ENCODE results near the gene TBL1XR1. TPM values are rescaled to one million over a fixed set of nuclear protein-coding genes. Genes with fewer than 3 reads are reported as not detected.

Gene TBL1XR1
- total and polyA plus RNA-seq, 2 of the 8 experiments (the other 6 are each of a cell fraction or from before 2014, with no cell fraction given): 28.1 to 147 TPM

DNA sequence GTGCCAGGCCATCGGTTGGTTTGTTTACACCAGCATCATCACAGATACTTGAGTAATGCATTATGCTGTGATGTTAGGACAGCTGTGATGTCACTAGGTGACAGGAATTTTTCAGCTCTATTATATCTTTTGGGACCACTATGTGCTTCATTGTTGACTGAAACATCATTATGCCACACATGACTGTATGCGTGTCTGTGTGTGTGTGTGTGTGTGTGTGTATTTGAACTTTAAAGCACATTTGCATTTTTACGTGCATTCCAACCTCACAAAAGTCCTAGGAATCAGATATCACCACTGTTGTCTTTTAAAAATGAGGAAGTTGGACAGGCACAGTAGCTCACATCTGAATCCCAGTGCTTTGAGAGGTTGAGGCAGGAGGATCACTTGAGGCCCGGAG, 223.0 kb downstream of the TBL1XR1 start:
- no peak for FAIRE-seq
- no peaks in the 10 kb centered on the region for H3K79me2 ChIP-seq (ENCODE audit: control insufficient read depth in 1 of 2, insufficient read depth in 2 of 2, low read length in 2 of 2)
- no peak overlapping the region for H4K5ac ChIP-seq (ENCODE audit: insufficient read length, low read depth, low read length)
- no peak overlapping the region for H2BK5ac ChIP-seq (ENCODE audit: low read depth, low read length)
- no peak overlapping the region for H3K4me3 ChIP-seq (ENCODE audit: extremely low read depth in 1 of 4, insufficient read depth in 2 of 4, low read depth in 3 of 4, low read length in 4 of 4)
- no peak overlapping the region for H3K14ac ChIP-seq (ENCODE audit: insufficient read length)
- no peaks in the 10 kb centered on the region for H3K79me1 ChIP-seq (ENCODE audit: low read depth, low read length)
- H3K23me2 ChIP-seq (ENCODE audit: low read depth, low read length): no peaks in the 10 kb centered on the region
- no peaks in the 10 kb centered on the region for H3K36me3 ChIP-seq (ENCODE audit: control insufficient read depth in 2 of 4, insufficient read depth in 4 of 4, low read length in 3 of 4)
- DNase-seq (ENCODE audit: low read depth in 1 of 2, low spot score in 2 of 2): no peak
- no peaks in the 10 kb centered on the region for H4K20me1 ChIP-seq (replicated peaks in 1 of 2; ENCODE audit: control insufficient read depth in 1 of 2, insufficient read depth in 2 of 2, low read length in 2 of 2)
- no peak overlapping the region for H3K56ac ChIP-seq (replicated peaks; ENCODE audit: insufficient read length, low read depth, low read length)
- H2BK15ac ChIP-seq (ENCODE audit: low read length): no peak overlapping the region
- H2BK20ac ChIP-seq (ENCODE audit: low read length): no peak overlapping the region
- H3K23ac ChIP-seq (ENCODE audit: insufficient read length): no peak overlapping the region
- H2BK120ac ChIP-seq (replicated peaks; ENCODE audit: low read depth, low read length): no peak overlapping the region
- H3K9me3 ChIP-seq (ENCODE audit: insufficient read depth in 2 of 2, low read depth in 1 of 2, low read length in 1 of 2): no peaks in the 10 kb centered on the region
- H3K4ac ChIP-seq (replicated peaks; ENCODE audit: insufficient read length, low read depth, low read length): no peak overlapping the region
- H2AK5ac ChIP-seq (ENCODE audit: low read depth, low read length): no peak overlapping the region
- POLR2A ChIA-PET (ENCODE audit: partially characterized antibody): interaction anchor here (0.7 kb wide), 1 partner anchor 474 kb away, joined by 3 read pairs; no protein-coding TSS in a partner anchor
- H3K27me3 ChIP-seq (replicated peaks in 1 of 4; ENCODE audit: control insufficient read depth in 3 of 4, extremely low read depth in 1 of 4, insufficient read depth in 3 of 4, low read length in 3 of 4): no peaks in the 10 kb centered on the region
- H3K4me1 ChIP-seq (replicated peaks in 1 of 4; ENCODE audit: control insufficient read depth in 3 of 4, insufficient read depth in 4 of 4, low read length in 3 of 4): no peaks in the 10 kb centered on the region
- no peak overlapping the region for H3K4me2 ChIP-seq (ENCODE audit: insufficient read depth in 1 of 2, low read depth in 2 of 2, low read length in 2 of 2)
- no peak overlapping the region for H2AFZ ChIP-seq (ENCODE audit: low read length)
- no peak overlapping the region for H4K91ac ChIP-seq (replicated peaks; ENCODE audit: insufficient read length, low read length)
- H4K8ac ChIP-seq (ENCODE audit: extremely low read depth, insufficient read depth, low read length): no peak overlapping the region
- no peak overlapping the region for H2BK12ac ChIP-seq (ENCODE audit: low read depth, low read length)
- CTCF ChIA-PET (ENCODE audit: partially characterized antibody): interaction anchor here (0.8 to 1.2 kb wide), 2 partner anchors 40 to 100 kb away, joined by 3 read pairs; no protein-coding TSS in a partner anchor
- no peak overlapping the region for H3K18ac ChIP-seq (ENCODE audit: extremely low read depth, low read length)
- H3K27ac ChIP-seq (ENCODE audit: low read depth, low read length): no peak overlapping the region
- WGBS, 2 experiments (ENCODE audit: extremely low coverage in 1 of 2, insufficient coverage in 1 of 2, insufficient read length in 1 of 2, insufficient replicate concordance in 2 of 2, low coverage in 1 of 2, low lambda C conversion rate in 2 of 2, missing lambda C conversion rate in 1 of 2): 91% methylated on average over 4 of the region's 4 CpGs; no CpG with 5 or more reads in 1 of the 2 experiments
- no peak for TF ChIP-seq HDAC2 (IDR thresholded peaks at IDR 0.05; ENCODE audit: borderline replicate concordance in 1 of 2, low read depth in 2 of 2, low read length in 2 of 2)
- no peak for TF ChIP-seq GTF2F1 (IDR thresholded peaks at IDR 0.05; ENCODE audit: borderline replicate concordance, low read depth, low read length)
- TF ChIP-seq SIX5 (IDR thresholded peaks at IDR 0.05; ENCODE audit: low read depth, low read length): no peak
- TF ChIP-seq RXRA (IDR thresholded peaks at IDR 0.05; ENCODE audit: insufficient read depth, low read depth, low read length): no peak
- TF ChIP-seq CEBPB (IDR thresholded peaks at IDR 0.05; ENCODE audit: low read depth, low read length): no peak
- TF ChIP-seq POLR2A (IDR thresholded peaks at IDR 0.05; ENCODE audit: control extremely low read depth in 1 of 2, low read depth in 2 of 2, low read length in 2 of 2): no peak
- no peak for TF ChIP-seq SIN3A (conservative IDR thresholded peaks at IDR 0.05 in 1 of 2, IDR thresholded peaks at IDR 0.05 in 1 of 2; ENCODE audit: low read depth in 1 of 2, low read length in 2 of 2)
- no peak for TF ChIP-seq PHF8 (conservative IDR thresholded peaks at IDR 0.05; ENCODE audit: low read depth, low read length)
- TF ChIP-seq POU5F1 (IDR thresholded peaks at IDR 0.05; ENCODE audit: low read depth, low read length): no peak
- TF ChIP-seq RAD21 (IDR thresholded peaks at IDR 0.05 in 1 of 2, conservative IDR thresholded peaks at IDR 0.05 in 1 of 2; ENCODE audit: low read depth in 2 of 2, low read length in 2 of 2): no peak
- TF ChIP-seq KDM5A (IDR thresholded peaks at IDR 0.05; ENCODE audit: low read length): no peak
- no peak for TF ChIP-seq ASH2L (IDR thresholded peaks at IDR 0.05; ENCODE audit: low read length)
- no peak for TF ChIP-seq SIRT6 (IDR thresholded peaks at IDR 0.05; ENCODE audit: low read length)
- no peak overlapping the region for H3K9ac ChIP-seq (replicated peaks in 1 of 4; ENCODE audit: extremely low read depth in 1 of 4, low read depth in 3 of 4, low read length in 3 of 4)

All from H1 (cell line).